Caco-2 (cell line): ENCODE results near the gene PRSS22. TPM values are rescaled to one million over a fixed set of nuclear protein-coding genes. Genes with fewer than 3 reads are reported as not detected.

Experiments
- BruUV-seq: library from RNA; stranded (reverse); fragments of 400-500 nt; replicated peaks from 2 replicates; lab custom pipeline; 2021; lab: Mats Ljungman, UMichigan
- CTCF ChIA-PET: fragments of 300-600 bp; sonication (Branson Sonifier 250); formaldehyde crosslinking; loops from one replicate; lab custom pipeline; 2022; ENCODE audit warnings: antibody characterized with exemption; lab: Charles Lee
- POLR2A ChIA-PET: fragments of 300-600 bp; sonication (Branson Sonifier 250); formaldehyde crosslinking; loops from one replicate; lab custom pipeline; 2022; ENCODE audit warnings: antibody characterized with exemption; lab: Charles Lee
- DNase-seq, 2 experiments: peaks; one replicate each; pipeline versions ENCODE4 v3.0.0 to v3.0.0-alpha.2; 2020 to 2022
- H3K27me3 ChIP-seq: replicated peaks from 2 replicates; pipeline ENCODE4 v1.6.0; 2011; ENCODE audit warnings: low read length; ENCODE audit not compliant: control insufficient read depth, insufficient read depth
- H3K36me3 ChIP-seq: 2 replicates; pipeline ENCODE4 v1.5.1; 2011; ENCODE audit warnings: low read length; ENCODE audit not compliant: control insufficient read depth, insufficient read depth
- H3K4me1 ChIP-seq: fragments of 250-450 bp; sonication (Bioruptor Pico); 2 replicates; pipeline ENCODE4 v1.5.1; 2020; ENCODE audit warnings: mild to moderate bottlenecking
- H3K4me3 ChIP-seq: 2 replicates; pipeline ENCODE4 v1.5.1; 2011; ENCODE audit warnings: low read depth, mild to moderate bottlenecking, control low read depth, low read length
- H3K9me3 ChIP-seq: fragments of 250-450 bp; sonication (Bioruptor Pico); 2 replicates; pipeline ENCODE4 v1.5.1; 2020; ENCODE audit warnings: mild to moderate bottlenecking, moderate library complexity
- H3K27ac Mint-ChIP-seq: one replicate; pipeline ENCODE4 v1.8.0; 2022; ENCODE audit warnings: mixed read lengths; ENCODE audit not compliant: unreplicated experiment
- H3K27me3 Mint-ChIP-seq: one replicate; pipeline ENCODE4 v1.8.0; 2022; ENCODE audit warnings: mixed read lengths; ENCODE audit not compliant: insufficient read depth, unreplicated experiment
- H3K36me3 Mint-ChIP-seq: one replicate; pipeline ENCODE4 v1.8.0; 2022; ENCODE audit warnings: mild to moderate bottlenecking, mixed read lengths; ENCODE audit not compliant: insufficient read depth, unreplicated experiment
- H3K4me1 Mint-ChIP-seq: one replicate; pipeline ENCODE4 v1.8.0; 2022; ENCODE audit warnings: low read depth, mixed read lengths; ENCODE audit not compliant: unreplicated experiment
- H3K4me3 Mint-ChIP-seq: one replicate; pipeline ENCODE4 v1.8.0; 2022; ENCODE audit warnings: mild to moderate bottlenecking, moderate library complexity, mixed read lengths; ENCODE audit not compliant: unreplicated experiment
- H3K9me3 Mint-ChIP-seq: one replicate; pipeline ENCODE4 v1.8.0; 2022; ENCODE audit warnings: mixed read lengths; ENCODE audit not compliant: unreplicated experiment
- CTCF ChIP-seq, 2 experiments: fragments of 200-600 bp in 1 of 2; IDR thresholded peaks; 1 replicate in 1 of 2; 2 replicates in 1 of 2; pipeline versions ENCODE4 v1.5.1 to v1.8.0; 2011 to 2022; ENCODE audit warnings: antibody characterized with exemption in 1 of 2, control low read depth in 1 of 2, inconsistent platforms in 1 of 2, low read depth in 1 of 2, low read length in 1 of 2, mild to moderate bottlenecking in 1 of 2, moderate library complexity in 1 of 2; ENCODE audit not compliant: insufficient read depth in 1 of 2, severe bottlenecking in 1 of 2, unreplicated experiment in 1 of 2
- intact Hi-C: fragments of 100-400 bp; cut with micrococcal nuclease; formaldehyde crosslinking; loops from one replicate; pipeline ENCODE4 v1.10.0; 2022; ENCODE audit not compliant: unreplicated experiment
- total RNA-seq: library from RNA; stranded (reverse); gene quantifications from 2 replicates; pipeline ENCODE4 v1.2.3, GENCODE V29; 2022

Gene PRSS22
- total RNA-seq, 1 experiment from 2014 or later: 131 TPM

DNA sequence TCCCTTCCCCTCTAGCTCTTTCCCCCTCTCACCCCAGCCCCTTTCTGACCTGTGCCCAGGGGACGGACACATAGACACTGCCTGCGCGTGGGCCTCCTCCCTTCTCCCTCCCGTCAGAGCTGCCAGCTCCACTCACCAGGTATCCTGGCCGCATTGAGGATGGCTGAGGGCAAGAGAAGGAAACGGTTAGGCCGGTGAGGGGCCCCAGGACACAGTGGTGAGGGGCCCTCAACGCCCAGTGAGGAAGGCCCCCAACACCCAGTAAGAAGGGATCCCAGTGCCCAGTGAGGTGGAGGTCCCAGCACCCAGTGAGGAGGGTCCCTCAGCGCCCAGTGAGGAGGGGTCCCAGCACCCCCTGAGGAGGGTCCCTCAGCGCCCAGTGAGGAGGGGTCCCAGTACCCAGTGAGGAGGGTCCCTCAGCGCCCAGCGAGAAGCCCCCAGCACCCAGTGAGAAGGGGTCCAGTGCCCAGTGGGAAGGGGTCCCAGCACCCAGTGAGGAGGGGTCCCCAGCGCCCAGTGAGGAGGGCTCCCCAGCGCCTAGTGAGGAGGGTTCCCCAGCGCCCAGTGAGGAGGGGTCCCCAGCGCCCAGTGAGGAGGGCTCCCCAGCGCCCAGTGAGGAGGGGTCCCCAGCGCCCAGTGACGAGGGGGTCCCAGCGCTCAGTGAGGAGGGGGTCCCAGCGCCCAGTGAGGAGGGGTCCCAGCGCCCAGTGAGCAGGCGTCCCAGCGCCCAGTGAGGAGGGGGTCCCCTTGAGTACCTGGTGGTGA is 1.1 kb downstream of the PRSS22 start:
- Histone ChIP-seq H3K27me3 (no peaks in the 10 kb centered on the region), H3K4me3 (peak overlapping the region; percentile 66), H3K9me3 (peaks cover 15% of the 10 kb centered on the region), H3K4me1 (peaks cover 10% of the 10 kb centered on the region; the same call in 1 of the 2 replicates), H3K36me3 (peaks cover 18% of the 10 kb centered on the region)
- CTCF ChIA-PET: interaction anchor here (1.0 kb wide), 1 partner anchor 18 kb away, joined by 3 read pairs; no protein-coding TSS in a partner anchor
- intact Hi-C loops: loop anchor here (5.0 kb wide), 1 partner anchor 105 kb away; the partner anchor contains the start of gene SRRM2
- H3K9me3 Mint-ChIP-seq: peaks cover 12% of the 10 kb centered on the region
- TF ChIP-seq CTCF (IDR thresholded peaks at IDR 0.05; ENCODE audit: insufficient read depth in 1 of 2, low read depth in 1 of 2, low read length in 1 of 2, severe bottlenecking in 1 of 2, unreplicated experiment in 1 of 2): no peak
- H3K36me3 Mint-ChIP-seq: peaks cover 66% of the 10 kb centered on the region
- no peak for DNase-seq
- peak overlapping the region; percentile 79 for H3K27ac Mint-ChIP-seq
- POLR2A ChIA-PET: no interaction called here
- H3K4me1 Mint-ChIP-seq: peaks cover 7% of the 10 kb centered on the region
- BruUV-seq: no TSS peak
- H3K27me3 Mint-ChIP-seq: no peaks in the 10 kb centered on the region
- H3K4me3 Mint-ChIP-seq: peak overlapping the region; percentile 84

- H3K4me3 Mint-ChIP-seq: peak overlapping the region; percentile 84
Observed at GRCh38 chr16:2856061-2856670, 1.8 kb downstream of the PRSS22 start.

More at GRCh38 chr16:2856061-2856670, 1.8 kb downstream of the PRSS22 start:
- H3K4me1 Mint-ChIP-seq: peaks cover 7% of the 10 kb centered on the region
- Histone ChIP-seq H3K4me3 (peak overlapping the region; percentile 66), H3K9me3 (peaks cover 13% of the 10 kb centered on the region), H3K27me3 (no peaks in the 10 kb centered on the region), H3K4me1 (peaks cover 10% of the 10 kb centered on the region; the same call in 1 of the 2 replicates), H3K36me3 (peaks cover 18% of the 10 kb centered on the region)
- H3K36me3 Mint-ChIP-seq: peaks cover 73% of the 10 kb centered on the region
- BruUV-seq: no TSS peak
- ChIA-PET POLR2A (no interaction called here), CTCF (interaction anchor here (1.0 kb wide), 1 partner anchor 17 kb away, joined by 3 read pairs; no protein-coding TSS in a partner anchor)
- H3K9me3 Mint-ChIP-seq: peaks cover 12% of the 10 kb centered on the region
- no peaks in the 10 kb centered on the region for H3K27me3 Mint-ChIP-seq
- TF ChIP-seq CTCF (IDR thresholded peaks at IDR 0.05; ENCODE audit: insufficient read depth in 1 of 2, low read depth in 1 of 2, low read length in 1 of 2, severe bottlenecking in 1 of 2, unreplicated experiment in 1 of 2): no peak
- H3K27ac Mint-ChIP-seq: peak overlapping the region; percentile 53
- DNase-seq: peak; percentile 68 to 69
- intact Hi-C loops: loop anchor here (5.0 kb wide), 1 partner anchor 104 kb away; the partner anchor contains the start of gene SRRM2
